ENCODE data around the gene QRFP.
A peak's percentile ranks its signal among the peaks of the same experiment; 100 is the strongest.

Gene QRFP

GRCh38 chr9:130845254-130845653 is 51.4 kb downstream of the QRFP start (continued):
- TF ChIP-seq GLIS1 (tag by site-specific recombination; IDR thresholded peaks at IDR 0.05) (peak; percentile 14; the same call in 1 of the 2 replicates), ZNF302 (tag by site-specific recombination; IDR thresholded peaks at IDR 0.05; ENCODE audit: low read depth) (no peak), ZNF561 (tag by site-specific recombination; IDR thresholded peaks at IDR 0.05; ENCODE audit: borderline replicate concordance) (no peak), ZSCAN30 (tag by site-specific recombination; IDR thresholded peaks at IDR 0.05) (no peak), ZNF629 (tag by site-specific recombination; IDR thresholded peaks at IDR 0.05) (no peak), SP7 (tag by site-specific recombination; IDR thresholded peaks at IDR 0.05) (no peak), ZNF610 (tag by site-specific recombination; IDR thresholded peaks at IDR 0.05; ENCODE audit: borderline replicate concordance) (no peak), ZNF791 (tag by site-specific recombination; IDR thresholded peaks at IDR 0.05) (no peak), ZNF311 (tag by site-specific recombination; IDR thresholded peaks at IDR 0.05; ENCODE audit: borderline replicate concordance) (no peak), ZEB2 (tag by site-specific recombination; IDR thresholded peaks at IDR 0.05) (0 out of 2 replicates have a peak, but pooled peaks have one; percentile 48)
- TF ChIP-seq, protein P1, sequence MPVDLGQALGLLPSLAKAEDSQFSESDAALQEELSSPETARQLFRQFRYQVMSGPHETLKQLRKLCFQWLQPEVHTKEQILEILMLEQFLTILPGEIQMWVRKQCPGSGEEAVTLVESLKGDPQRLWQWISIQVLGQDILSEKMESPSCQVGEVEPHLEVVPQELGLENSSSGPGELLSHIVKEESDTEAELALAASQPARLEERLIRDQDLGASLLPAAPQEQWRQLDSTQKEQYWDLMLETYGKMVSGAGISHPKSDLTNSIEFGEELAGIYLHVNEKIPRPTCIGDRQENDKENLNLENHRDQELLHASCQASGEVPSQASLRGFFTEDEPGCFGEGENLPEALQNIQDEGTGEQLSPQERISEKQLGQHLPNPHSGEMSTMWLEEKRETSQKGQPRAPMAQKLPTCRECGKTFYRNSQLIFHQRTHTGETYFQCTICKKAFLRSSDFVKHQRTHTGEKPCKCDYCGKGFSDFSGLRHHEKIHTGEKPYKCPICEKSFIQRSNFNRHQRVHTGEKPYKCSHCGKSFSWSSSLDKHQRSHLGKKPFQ (tag by site-specific recombination; IDR thresholded peaks at IDR 0.05), result no peak
- TF ChIP-seq, protein P2, sequence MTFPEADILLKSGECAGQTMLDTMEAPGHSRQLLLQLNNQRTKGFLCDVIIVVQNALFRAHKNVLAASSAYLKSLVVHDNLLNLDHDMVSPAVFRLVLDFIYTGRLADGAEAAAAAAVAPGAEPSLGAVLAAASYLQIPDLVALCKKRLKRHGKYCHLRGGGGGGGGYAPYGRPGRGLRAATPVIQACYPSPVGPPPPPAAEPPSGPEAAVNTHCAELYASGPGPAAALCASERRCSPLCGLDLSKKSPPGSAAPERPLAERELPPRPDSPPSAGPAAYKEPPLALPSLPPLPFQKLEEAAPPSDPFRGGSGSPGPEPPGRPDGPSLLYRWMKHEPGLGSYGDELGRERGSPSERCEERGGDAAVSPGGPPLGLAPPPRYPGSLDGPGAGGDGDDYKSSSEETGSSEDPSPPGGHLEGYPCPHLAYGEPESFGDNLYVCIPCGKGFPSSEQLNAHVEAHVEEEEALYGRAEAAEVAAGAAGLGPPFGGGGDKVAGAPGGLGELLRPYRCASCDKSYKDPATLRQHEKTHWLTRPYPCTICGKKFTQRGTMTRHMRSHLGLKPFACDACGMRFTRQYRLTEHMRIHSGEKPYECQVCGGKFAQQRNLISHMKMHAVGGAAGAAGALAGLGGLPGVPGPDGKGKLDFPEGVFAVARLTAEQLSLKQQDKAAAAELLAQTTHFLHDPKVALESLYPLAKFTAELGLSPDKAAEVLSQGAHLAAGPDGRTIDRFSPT (tag by site-specific recombination; IDR thresholded peaks at IDR 0.05), result no peak
- TF ChIP-seq, protein P3, sequence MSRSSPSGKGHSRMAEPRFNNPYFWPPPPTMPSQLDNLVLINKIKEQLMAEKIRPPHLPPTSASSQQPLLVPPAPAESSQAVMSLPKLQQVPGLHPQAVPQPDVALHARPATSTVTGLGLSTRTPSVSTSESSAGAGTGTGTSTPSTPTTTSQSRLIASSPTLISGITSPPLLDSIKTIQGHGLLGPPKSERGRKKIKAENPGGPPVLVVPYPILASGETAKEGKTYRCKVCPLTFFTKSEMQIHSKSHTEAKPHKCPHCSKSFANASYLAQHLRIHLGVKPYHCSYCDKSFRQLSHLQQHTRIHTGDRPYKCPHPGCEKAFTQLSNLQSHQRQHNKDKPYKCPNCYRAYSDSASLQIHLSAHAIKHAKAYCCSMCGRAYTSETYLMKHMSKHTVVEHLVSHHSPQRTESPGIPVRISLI (tag by site-specific recombination; IDR thresholded peaks at IDR 0.05), result no peak

DNA sequence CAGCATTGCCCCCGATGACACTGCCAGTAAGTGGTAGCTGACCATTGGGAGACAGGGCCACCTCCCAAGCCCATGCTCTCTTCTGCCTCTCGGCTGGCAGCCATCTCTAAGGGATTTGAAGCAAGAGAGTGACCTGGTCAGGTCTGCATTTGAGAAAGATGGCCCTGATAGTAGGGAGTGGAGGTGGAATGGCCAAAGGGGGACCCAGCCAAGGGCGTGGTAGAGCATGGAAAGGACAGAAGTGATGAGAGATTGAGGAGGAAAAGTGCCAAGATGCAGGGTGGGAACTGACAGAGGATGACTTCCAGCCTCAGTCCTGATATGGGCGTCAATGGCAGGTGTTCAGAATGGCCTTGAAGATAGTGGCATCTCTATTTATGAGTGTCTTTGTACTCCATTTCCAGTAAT is 52.6 kb downstream of the QRFP start:
- Histone ChIP-seq H3K4me1 (ENCODE audit: control insufficient read depth, insufficient read depth, low read length) (no peaks in the 10 kb centered on the region; the same call in 1 of the 2 replicates), H3K27ac (ENCODE audit: extremely low read depth, low read depth, low read length) (no peak overlapping the region), H3K9me3 (ENCODE audit: control insufficient read depth, insufficient read depth, low read depth, low read length) (no peaks in the 10 kb centered on the region), H3K36me3 (ENCODE audit: control insufficient read depth in 2 of 2, insufficient read depth in 1 of 2, low read length in 2 of 2) (no peaks in the 10 kb centered on the region), H3K4me3 (ENCODE audit: low read depth, low read length) (no peak overlapping the region)
- ChIA-PET POLR2A (no interaction called here), CTCF (interaction anchor here (0.7 to 7.4 kb wide), 2 partner anchors 21 to 75 kb away, joined by 4 to 57 read pairs; no protein-coding TSS in a partner anchor)
- TF ChIP-seq ZNF223 (tag by site-specific recombination; IDR thresholded peaks at IDR 0.05) (no peak), OVOL3 (tag by site-specific recombination; IDR thresholded peaks at IDR 0.05) (no peak), ZNF433 (tag by site-specific recombination; IDR thresholded peaks at IDR 0.05; ENCODE audit: low read depth) (no peak), KLF1 (tag by site-specific recombination; IDR thresholded peaks at IDR 0.05) (peak; percentile 58), ZNF211 (tag by site-specific recombination; IDR thresholded peaks at IDR 0.05; ENCODE audit: low read depth) (no peak), ZNF341 (tag by site-specific recombination; IDR thresholded peaks at IDR 0.05; ENCODE audit: low read depth) (peak; percentile 82)

Data from HEK293 (cell line).